GM18499 (cell line): Measurements from ENCODE around the gene PRODH.
"Not testable (repeated sequence)": the region's sequence is repeated elsewhere in the genome, so short reads cannot be mapped to it uniquely, and the experiment has no call there.

Experiments
- ATAC-seq: cut with Tn5 transposase; IDR thresholded peaks from one replicate; pipeline ENCODE4 v1.9.1; 2021; ENCODE audit warnings: moderate number of reproducible peaks; ENCODE audit not compliant: insufficient read depth, unreplicated experiment

PRODH gene

GRCh38 chr22:18935889-18936529 lies at the start of gene PRODH:
TSS of gene PRODH (minus strand) at chr22:18936293. CDS start at chr22:18936287, 6 bp downstream.
- ATAC-seq = no peak

GRCh38 chr22:18985780-18986179 lies 49.7 kb upstream of the PRODH start:
- no peak for ATAC-seq

- no peak for ATAC-seq
Observed at GRCh38 chr22:18984564-18984963, 48.5 kb upstream of the PRODH start.

- ATAC-seq = no peak
Observed at GRCh38 chr22:18983120-18983651, 47.1 kb upstream of the PRODH start.

- ATAC-seq = no peak
Observed at GRCh38 chr22:18980829-18981228, 44.7 kb upstream of the PRODH start.

GRCh38 chr22:18979957-18980356 lies 43.9 kb upstream of the PRODH start:
- ATAC-seq = no peak

- ATAC-seq = no peak
Observed at GRCh38 chr22:18978506-18978905, 42.4 kb upstream of the PRODH start.

GRCh38 chr22:18977824-18978425 lies 41.8 kb upstream of the PRODH start:
- no peak for ATAC-seq

- ATAC-seq = no peak
Observed at GRCh38 chr22:18976197-18976751, 40.2 kb upstream of the PRODH start.

GRCh38 chr22:18975434-18976196 lies 39.5 kb upstream of the PRODH start:
- ATAC-seq = no peak

GRCh38 chr22:18974477-18975180 lies 38.5 kb upstream of the PRODH start:
- ATAC-seq = no peak

GRCh38 chr22:18973264-18974031 lies 37.4 kb upstream of the PRODH start:
- ATAC-seq = no peak

- not testable (repeated sequence) for ATAC-seq
Observed at GRCh38 chr22:18972591-18972990, 36.5 kb upstream of the PRODH start.

- not testable (repeated sequence) for ATAC-seq
Observed at GRCh38 chr22:18972029-18972428, 35.9 kb upstream of the PRODH start.

- ATAC-seq = no peak
Observed at GRCh38 chr22:18971321-18971751, 35.2 kb upstream of the PRODH start.

- no peak for ATAC-seq
Observed at GRCh38 chr22:18970948-18971315, 34.8 kb upstream of the PRODH start.

- no peak for ATAC-seq
Observed at GRCh38 chr22:18970176-18970947, 34.3 kb upstream of the PRODH start.

GRCh38 chr22:18969158-18969942 lies 33.3 kb upstream of the PRODH start:
- not testable (repeated sequence) for ATAC-seq
